GM12878 (cell line): ENCODE measurements around the gene OVCA2. TPM values are rescaled to one million over a fixed set of nuclear protein-coding genes. Genes with fewer than 3 reads are reported as not detected.

Source experiments
- ATF3 ChIP-seq: IDR thresholded peaks from 2 replicates; pipeline ENCODE4 v1.6.1; 2011; ENCODE audit warnings: low read depth, mild to moderate bottlenecking, low read length, moderate library complexity, borderline replicate concordance; ENCODE audit errors: extremely low read depth
- BHLHE40 ChIP-seq, 2 experiments: fragments of 450-650 bp in 1 of 2; IDR thresholded peaks; 2 replicates each; pipeline ENCODE4 v1.6.1; 2011 to 2017; ENCODE audit warnings: low read depth in 2 of 2, borderline replicate concordance in 1 of 2, improper control_type of control experiment in 1 of 2, low read length in 1 of 2, mild to moderate bottlenecking in 1 of 2
- CBX5 ChIP-seq: sonication (generic); IDR thresholded peaks from 2 replicates; pipeline ENCODE4 v1.6.1; 2016; ENCODE audit warnings: low read depth, moderate library complexity, mild to moderate bottlenecking, inconsistent platforms
- CHD4 ChIP-seq: fragments of 200-600 bp; sonication (generic); IDR thresholded peaks from 2 replicates; pipeline ENCODE4 v1.6.1; 2016; ENCODE audit warnings: mild to moderate bottlenecking
- E2F4 ChIP-seq: IDR thresholded peaks from 2 replicates; pipeline ENCODE4 v1.6.1; 2012; ENCODE audit warnings: low read depth, low read length, improper control_type of control experiment
- EED ChIP-seq: sonication (generic); IDR thresholded peaks from 2 replicates; pipeline ENCODE4 v1.6.1; 2016; ENCODE audit warnings: antibody characterized with exemption, low read depth
- EP300 ChIP-seq, 2 experiments: fragments of 150-350 bp in 1 of 2; IDR thresholded peaks; 2 replicates each; pipeline ENCODE4 v1.6.1; 2011 to 2012; ENCODE audit warnings: low read depth in 2 of 2, low read length in 2 of 2, borderline replicate concordance in 1 of 2, improper control_type of control experiment in 1 of 2, inconsistent platforms in 1 of 2; ENCODE audit not compliant: control insufficient read depth in 1 of 2
- ESRRA ChIP-seq: IDR thresholded peaks from 2 replicates; pipeline ENCODE4 v1.6.1; 2012; ENCODE audit warnings: mild to moderate bottlenecking, low read length, improper control_type of control experiment
- GATAD2B ChIP-seq: fragments of 450-650 bp; conservative IDR thresholded peaks from 2 replicates; pipeline ENCODE4 v1.6.1; 2017; ENCODE audit warnings: low read depth, mild to moderate bottlenecking, moderate library complexity
- KAT2A ChIP-seq: conservative IDR thresholded peaks from 2 replicates; pipeline ENCODE4 v1.6.1; 2011; ENCODE audit warnings: low read depth, low read length; ENCODE audit not compliant: control insufficient read depth
- MYB ChIP-seq: fragments of 150-350 bp; IDR thresholded peaks from 2 replicates; pipeline ENCODE4 v1.6.1; 2014; ENCODE audit warnings: mild to moderate bottlenecking, low read depth, low read length, borderline replicate concordance
- RAD51 ChIP-seq: fragments of 450-650 bp; IDR thresholded peaks from 2 replicates; pipeline ENCODE4 v1.6.1; 2016; ENCODE audit warnings: moderate library complexity, mild to moderate bottlenecking, inconsistent platforms
- YY1 ChIP-seq: IDR thresholded peaks from 2 replicates; pipeline ENCODE4 v1.6.1; 2011; ENCODE audit warnings: low read depth, mild to moderate bottlenecking, low read length
- ZNF24 ChIP-seq: fragments of 450-650 bp; IDR thresholded peaks from 2 replicates; pipeline ENCODE4 v1.6.1; 2017; ENCODE audit warnings: antibody characterized with exemption, mild to moderate bottlenecking
- polyA plus RNA-seq, 11 experiments: library from polyadenylated mRNA; depleted of rRNA in 4 of 11; unstranded in 6 of 11; stranded (reverse) in 5 of 11; fragments of >200 nt; fragmentation: Nextera tagmentation in 4 of 11; fragmentation: Illumina TruSeq in 1 of 11; extraction: Ambion mirVana in 4 of 11; extraction: Trizol in 1 of 11; gene quantifications; 1 replicate in 1 of 11; 2 replicates in 10 of 11; pipeline versions ENCODE4 v1.2.1 to v1.2.3, GENCODE V29; 2011 to 2016; ENCODE audit warnings: inconsistent platforms in 2 of 11, missing spikeins in 2 of 11, low read depth in 1 of 11
- total RNA-seq, 4 experiments: library from RNA; depleted of rRNA in 3 of 4; stranded (reverse); fragments of >200 nt in 3 of 4; fragmentation: Illumina TruSeq in 1 of 4; extraction: Trizol in 1 of 4; gene quantifications; 2 replicates each; pipeline versions ENCODE4 v1.2.1 to v1.2.3, GENCODE V29; 2013 to 2021
- TF ChIP-seq, protein P1 (sequence below): fragments of 450-650 bp; IDR thresholded peaks from 2 replicates; pipeline ENCODE4 v1.6.1; 2017; ENCODE audit warnings: mild to moderate bottlenecking, moderate library complexity
- TF ChIP-seq, protein P2 (sequence below): fragments of 450-650 bp; IDR thresholded peaks from 2 replicates; pipeline ENCODE4 v1.6.1; 2016; ENCODE audit warnings: mild to moderate bottlenecking
- TF ChIP-seq, protein P3 (sequence below): fragments of 450-650 bp; IDR thresholded peaks from 2 replicates; pipeline ENCODE4 v1.6.1; 2014; ENCODE audit warnings: mild to moderate bottlenecking
- TF ChIP-seq, protein P4 (sequence below), 3 experiments: IDR thresholded peaks in 2 of 3; conservative IDR thresholded peaks in 1 of 3; 2 replicates each; pipeline ENCODE4 v1.5.1; 2011; ENCODE audit warnings: low read depth in 3 of 3, low read length in 3 of 3, mild to moderate bottlenecking in 3 of 3, control low read depth in 2 of 3, moderate library complexity in 2 of 3, inconsistent platforms in 1 of 3, mixed read lengths in 1 of 3; ENCODE audit not compliant: control insufficient read depth in 2 of 3, insufficient read depth in 1 of 3; ENCODE audit errors: extremely low read depth in 1 of 3

OVCA2 gene
- total and polyA plus RNA-seq, 10 of the 15 experiments (the other 5 are each of a cell fraction or from before 2014, with no cell fraction given), result 6.1 to 75.3 (median 40.7) TPM

GRCh38 chr17:2070241-2071023 is 28.6 kb downstream of the OVCA2 start (continued):
- TF ChIP-seq, protein P1, sequence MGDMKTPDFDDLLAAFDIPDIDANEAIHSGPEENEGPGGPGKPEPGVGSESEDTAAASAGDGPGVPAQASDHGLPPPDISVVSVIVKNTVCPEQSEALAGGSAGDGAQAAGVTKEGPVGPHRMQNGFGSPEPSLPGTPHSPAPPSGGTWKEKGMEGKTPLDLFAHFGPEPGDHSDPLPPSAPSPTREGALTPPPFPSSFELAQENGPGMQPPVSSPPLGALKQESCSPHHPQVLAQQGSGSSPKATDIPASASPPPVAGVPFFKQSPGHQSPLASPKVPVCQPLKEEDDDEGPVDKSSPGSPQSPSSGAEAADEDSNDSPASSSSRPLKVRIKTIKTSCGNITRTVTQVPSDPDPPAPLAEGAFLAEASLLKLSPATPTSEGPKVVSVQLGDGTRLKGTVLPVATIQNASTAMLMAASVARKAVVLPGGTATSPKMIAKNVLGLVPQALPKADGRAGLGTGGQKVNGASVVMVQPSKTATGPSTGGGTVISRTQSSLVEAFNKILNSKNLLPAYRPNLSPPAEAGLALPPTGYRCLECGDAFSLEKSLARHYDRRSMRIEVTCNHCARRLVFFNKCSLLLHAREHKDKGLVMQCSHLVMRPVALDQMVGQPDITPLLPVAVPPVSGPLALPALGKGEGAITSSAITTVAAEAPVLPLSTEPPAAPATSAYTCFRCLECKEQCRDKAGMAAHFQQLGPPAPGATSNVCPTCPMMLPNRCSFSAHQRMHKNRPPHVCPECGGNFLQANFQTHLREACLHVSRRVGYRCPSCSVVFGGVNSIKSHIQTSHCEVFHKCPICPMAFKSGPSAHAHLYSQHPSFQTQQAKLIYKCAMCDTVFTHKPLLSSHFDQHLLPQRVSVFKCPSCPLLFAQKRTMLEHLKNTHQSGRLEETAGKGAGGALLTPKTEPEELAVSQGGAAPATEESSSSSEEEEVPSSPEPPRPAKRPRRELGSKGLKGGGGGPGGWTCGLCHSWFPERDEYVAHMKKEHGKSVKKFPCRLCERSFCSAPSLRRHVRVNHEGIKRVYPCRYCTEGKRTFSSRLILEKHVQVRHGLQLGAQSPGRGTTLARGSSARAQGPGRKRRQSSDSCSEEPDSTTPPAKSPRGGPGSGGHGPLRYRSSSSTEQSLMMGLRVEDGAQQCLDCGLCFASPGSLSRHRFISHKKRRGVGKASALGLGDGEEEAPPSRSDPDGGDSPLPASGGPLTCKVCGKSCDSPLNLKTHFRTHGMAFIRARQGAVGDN, result peak; percentile 88
- no peak for TF ChIP-seq KAT2A
- peak; percentile 99 for TF ChIP-seq GATAD2B
- peak; percentile 96 for TF ChIP-seq MYB
- no peak for TF ChIP-seq E2F4
- TF ChIP-seq, protein P2, sequence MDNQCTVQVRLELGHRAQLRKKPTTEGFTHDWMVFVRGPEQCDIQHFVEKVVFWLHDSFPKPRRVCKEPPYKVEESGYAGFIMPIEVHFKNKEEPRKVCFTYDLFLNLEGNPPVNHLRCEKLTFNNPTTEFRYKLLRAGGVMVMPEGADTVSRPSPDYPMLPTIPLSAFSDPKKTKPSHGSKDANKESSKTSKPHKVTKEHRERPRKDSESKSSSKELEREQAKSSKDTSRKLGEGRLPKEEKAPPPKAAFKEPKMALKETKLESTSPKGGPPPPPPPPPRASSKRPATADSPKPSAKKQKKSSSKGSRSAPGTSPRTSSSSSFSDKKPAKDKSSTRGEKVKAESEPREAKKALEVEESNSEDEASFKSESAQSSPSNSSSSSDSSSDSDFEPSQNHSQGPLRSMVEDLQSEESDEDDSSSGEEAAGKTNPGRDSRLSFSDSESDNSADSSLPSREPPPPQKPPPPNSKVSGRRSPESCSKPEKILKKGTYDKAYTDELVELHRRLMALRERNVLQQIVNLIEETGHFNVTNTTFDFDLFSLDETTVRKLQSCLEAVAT, result peak; percentile 98
- TF ChIP-seq, protein P3, sequence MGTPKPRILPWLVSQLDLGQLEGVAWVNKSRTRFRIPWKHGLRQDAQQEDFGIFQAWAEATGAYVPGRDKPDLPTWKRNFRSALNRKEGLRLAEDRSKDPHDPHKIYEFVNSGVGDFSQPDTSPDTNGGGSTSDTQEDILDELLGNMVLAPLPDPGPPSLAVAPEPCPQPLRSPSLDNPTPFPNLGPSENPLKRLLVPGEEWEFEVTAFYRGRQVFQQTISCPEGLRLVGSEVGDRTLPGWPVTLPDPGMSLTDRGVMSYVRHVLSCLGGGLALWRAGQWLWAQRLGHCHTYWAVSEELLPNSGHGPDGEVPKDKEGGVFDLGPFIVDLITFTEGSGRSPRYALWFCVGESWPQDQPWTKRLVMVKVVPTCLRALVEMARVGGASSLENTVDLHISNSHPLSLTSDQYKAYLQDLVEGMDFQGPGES, result no peak
- TF ChIP-seq CHD4, result no peak
- peak; percentile 54; the same call in 1 of the 2 replicates for TF ChIP-seq YY1
- TF ChIP-seq EP300 (IDR thresholded peaks at IDR 0.05; ENCODE audit: borderline replicate concordance in 1 of 2, control insufficient read depth in 1 of 2, low read depth in 2 of 2, low read length in 2 of 2), result peak; percentile 96 to 99
- TF ChIP-seq, protein P4, sequence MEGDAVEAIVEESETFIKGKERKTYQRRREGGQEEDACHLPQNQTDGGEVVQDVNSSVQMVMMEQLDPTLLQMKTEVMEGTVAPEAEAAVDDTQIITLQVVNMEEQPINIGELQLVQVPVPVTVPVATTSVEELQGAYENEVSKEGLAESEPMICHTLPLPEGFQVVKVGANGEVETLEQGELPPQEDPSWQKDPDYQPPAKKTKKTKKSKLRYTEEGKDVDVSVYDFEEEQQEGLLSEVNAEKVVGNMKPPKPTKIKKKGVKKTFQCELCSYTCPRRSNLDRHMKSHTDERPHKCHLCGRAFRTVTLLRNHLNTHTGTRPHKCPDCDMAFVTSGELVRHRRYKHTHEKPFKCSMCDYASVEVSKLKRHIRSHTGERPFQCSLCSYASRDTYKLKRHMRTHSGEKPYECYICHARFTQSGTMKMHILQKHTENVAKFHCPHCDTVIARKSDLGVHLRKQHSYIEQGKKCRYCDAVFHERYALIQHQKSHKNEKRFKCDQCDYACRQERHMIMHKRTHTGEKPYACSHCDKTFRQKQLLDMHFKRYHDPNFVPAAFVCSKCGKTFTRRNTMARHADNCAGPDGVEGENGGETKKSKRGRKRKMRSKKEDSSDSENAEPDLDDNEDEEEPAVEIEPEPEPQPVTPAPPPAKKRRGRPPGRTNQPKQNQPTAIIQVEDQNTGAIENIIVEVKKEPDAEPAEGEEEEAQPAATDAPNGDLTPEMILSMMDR (IDR thresholded peaks at IDR 0.05 in 2 of 3, conservative IDR thresholded peaks at IDR 0.05 in 1 of 3; ENCODE audit: control insufficient read depth in 2 of 3, extremely low read depth in 1 of 3, insufficient read depth in 1 of 3, low read depth in 3 of 3, low read length in 3 of 3), result peak in 2 of 3 experiments; percentile 7 to 22; a peak in 1 of 6 replicates
- TF ChIP-seq ZNF24, result peak; percentile 75; the same call in 1 of the 2 replicates
- TF ChIP-seq ESRRA, result 0 out of 2 replicates have a peak, but pooled peaks have one; percentile 79
- TF ChIP-seq BHLHE40 (IDR thresholded peaks at IDR 0.05; ENCODE audit: borderline replicate concordance in 1 of 2, low read depth in 2 of 2, low read length in 1 of 2), result peak; percentile 88 to 92
- no peak for TF ChIP-seq ATF3
- no peak for TF ChIP-seq RAD51
- peak; percentile 98 for TF ChIP-seq EED
- no peak; the same call in 1 of the 2 replicates for TF ChIP-seq CBX5
